Measurements from ENCODE around the gene SFMBT1.

The SFMBT1 gene

DNA sequence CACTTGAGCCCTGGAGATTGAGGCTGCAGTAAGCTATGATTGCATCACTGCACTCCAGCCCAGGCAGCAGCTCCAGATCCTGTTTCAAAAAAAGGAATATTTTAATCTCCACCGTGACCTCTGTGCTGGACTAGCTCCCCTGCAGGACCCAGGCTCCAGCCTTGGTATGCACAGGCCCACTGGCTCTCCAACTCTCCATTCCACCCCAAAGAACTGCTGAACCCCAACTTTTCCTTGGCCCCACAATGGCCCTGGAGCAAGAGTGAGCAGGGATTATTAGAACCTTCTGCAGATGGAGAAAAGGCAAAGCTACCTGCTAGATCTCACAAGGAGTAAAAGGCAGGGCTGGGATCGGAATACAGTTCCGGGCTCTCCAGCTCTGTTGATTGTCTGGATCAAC lies 32.8 kb upstream of the SFMBT1 start:
- H3K27me3 Mint-ChIP-seq = no peaks in the 10 kb centered on the region
- no peaks in the 10 kb centered on the region for H3K9me3 Mint-ChIP-seq
- H3K4me3 Mint-ChIP-seq = no peak overlapping the region
- H3K27ac Mint-ChIP-seq = no peak overlapping the region
- H3K4me1 Mint-ChIP-seq = no peaks in the 10 kb centered on the region
- no peaks in the 10 kb centered on the region for H3K36me3 Mint-ChIP-seq

DNA sequence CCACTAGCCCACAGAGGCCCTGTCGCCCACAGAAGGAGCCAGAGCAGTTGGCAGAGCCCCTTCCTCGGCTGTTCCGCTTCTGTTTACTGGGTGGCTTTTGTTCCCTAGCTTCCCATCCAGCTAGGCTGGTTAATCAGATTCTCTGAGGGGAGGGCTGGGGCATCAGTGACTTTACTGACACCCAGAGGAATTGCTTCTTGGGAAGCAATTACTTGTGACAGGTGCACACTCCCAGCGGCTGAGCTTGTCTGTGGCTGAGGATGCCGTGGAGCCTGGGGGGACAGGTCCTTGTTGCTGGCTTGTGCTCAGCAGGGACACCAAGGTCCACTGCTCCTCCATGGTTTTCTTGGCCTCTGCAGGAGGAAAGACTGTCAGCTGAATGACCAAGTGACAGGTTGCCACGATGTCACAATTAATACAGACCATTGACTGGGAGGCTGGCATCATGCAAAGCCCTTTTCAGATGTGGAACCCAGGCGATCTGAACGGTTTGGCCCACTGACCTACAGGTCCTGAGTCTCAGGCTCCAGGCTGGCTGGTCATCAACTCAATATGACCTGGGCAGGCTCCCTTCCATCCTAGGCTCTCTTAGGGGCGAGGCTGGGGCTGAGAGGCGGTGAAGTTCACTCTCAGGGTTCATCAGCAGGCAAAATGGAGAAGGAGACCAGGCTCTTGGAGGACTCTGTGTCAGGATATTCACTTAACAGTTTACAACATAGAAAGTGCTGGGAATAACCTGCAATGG lies 31.8 kb upstream of the SFMBT1 start:
- Mint-ChIP-seq H3K4me3 (no peak overlapping the region), H3K27ac (no peak overlapping the region), H3K36me3 (no peaks in the 10 kb centered on the region), H3K4me1 (peaks cover 9% of the 10 kb centered on the region), H3K27me3 (no peaks in the 10 kb centered on the region), H3K9me3 (no peaks in the 10 kb centered on the region)

DNA sequence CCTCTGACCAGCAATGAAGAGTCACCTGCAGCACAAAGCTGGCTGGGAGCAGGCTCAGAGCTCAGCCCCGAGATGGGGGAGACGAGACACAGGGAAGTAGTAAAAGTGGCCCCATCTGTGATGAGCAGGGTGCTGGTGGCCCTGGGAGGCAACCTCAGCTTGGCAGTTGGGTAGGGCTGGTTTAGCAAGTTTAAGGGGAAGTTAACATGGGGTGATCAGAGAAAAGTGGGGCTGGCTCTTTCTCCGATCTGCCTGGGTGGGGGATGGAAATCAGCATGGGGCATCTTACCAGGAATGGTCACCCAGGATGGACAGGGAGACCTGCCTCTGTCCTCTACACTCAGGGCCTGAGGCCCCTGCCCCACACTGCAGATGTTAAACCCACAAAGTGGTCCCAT lies 29.9 kb upstream of the SFMBT1 start:
- Mint-ChIP-seq H3K9me3 (no peaks in the 10 kb centered on the region), H3K36me3 (no peaks in the 10 kb centered on the region), H3K4me1 (peaks cover 14% of the 10 kb centered on the region), H3K27ac (no peak overlapping the region), H3K4me3 (no peak overlapping the region), H3K27me3 (no peaks in the 10 kb centered on the region)

DNA sequence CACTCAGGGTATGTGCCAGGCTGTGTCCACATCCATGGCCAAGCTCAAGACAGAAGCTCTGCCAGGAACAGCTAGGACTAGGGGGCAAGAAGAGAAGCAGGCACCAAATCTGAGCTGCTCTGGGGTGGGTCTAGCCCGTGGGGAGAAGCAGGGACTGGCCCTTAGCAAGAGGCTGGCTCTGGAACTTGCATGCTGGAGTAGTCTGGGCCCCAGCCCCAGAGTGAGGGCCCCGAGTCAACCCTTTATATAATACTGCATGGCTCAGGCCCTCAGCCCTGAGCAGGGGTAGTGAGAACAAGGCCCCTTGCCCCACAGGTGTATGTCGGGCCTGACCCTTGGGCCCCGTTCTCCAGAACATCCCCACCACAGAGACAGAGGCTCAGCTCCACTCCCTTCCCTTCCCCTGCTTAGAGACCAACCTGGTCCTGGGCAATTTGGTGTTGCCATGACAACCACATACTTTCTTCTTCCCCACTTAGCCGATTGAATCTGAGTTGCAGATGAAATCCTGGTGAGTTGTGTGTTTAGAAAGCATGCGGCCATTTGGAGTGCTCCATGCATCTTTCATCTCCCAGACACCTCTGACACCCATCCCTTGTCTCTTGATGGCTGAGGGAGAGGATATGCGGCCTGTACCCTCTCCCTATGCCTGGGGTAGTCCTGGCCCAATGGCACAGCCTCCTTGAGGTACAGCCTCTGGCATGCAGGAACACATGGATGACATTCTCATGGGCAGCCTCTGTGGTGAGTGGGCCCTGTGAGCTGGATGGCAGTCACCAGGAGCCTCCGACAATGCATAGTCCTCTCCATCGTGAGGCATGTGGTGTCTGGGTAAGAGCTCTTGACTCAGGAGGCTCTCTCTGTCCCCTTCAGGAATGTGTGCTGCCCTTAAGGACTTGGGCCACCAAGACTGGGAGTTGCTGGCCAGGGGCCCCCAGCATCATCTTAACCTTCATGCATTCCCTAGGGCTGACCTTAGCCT lies 29.2 kb upstream of the SFMBT1 start:
- no peak overlapping the region for H3K4me3 Mint-ChIP-seq

DNA sequence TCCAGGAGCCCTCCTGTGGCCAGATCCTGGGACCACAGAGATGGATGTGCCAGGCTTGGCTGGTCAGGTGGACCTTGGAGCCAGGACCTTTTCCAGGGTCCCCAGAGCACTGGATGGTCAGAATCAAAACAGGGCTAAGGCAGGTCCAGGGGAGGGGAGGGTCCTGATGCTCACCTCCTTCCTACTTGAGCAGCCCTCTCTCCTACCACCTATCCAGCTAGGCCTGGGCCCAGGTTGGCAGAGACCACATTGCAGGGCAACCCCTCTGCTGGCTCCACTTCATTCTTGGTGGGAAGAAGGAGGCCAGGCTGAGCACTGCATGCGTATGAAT lies 28.5 kb upstream of the SFMBT1 start:
- H3K9me3 Mint-ChIP-seq = no peaks in the 10 kb centered on the region
- peak overlapping the region; percentile 6 for H3K27ac Mint-ChIP-seq
- H3K4me3 Mint-ChIP-seq = peak overlapping the region; percentile 4
- no peaks in the 10 kb centered on the region for H3K36me3 Mint-ChIP-seq
- no peaks in the 10 kb centered on the region for H3K27me3 Mint-ChIP-seq
- H3K4me1 Mint-ChIP-seq = peaks cover 14% of the 10 kb centered on the region

More for the DNA sequence above, 29.2 kb upstream of the SFMBT1 start:
- Mint-ChIP-seq H3K9me3 (no peaks in the 10 kb centered on the region), H3K4me1 (peaks cover 14% of the 10 kb centered on the region), H3K36me3 (no peaks in the 10 kb centered on the region), H3K27me3 (no peaks in the 10 kb centered on the region), H3K27ac (peak overlapping the region; percentile 6)

DNA sequence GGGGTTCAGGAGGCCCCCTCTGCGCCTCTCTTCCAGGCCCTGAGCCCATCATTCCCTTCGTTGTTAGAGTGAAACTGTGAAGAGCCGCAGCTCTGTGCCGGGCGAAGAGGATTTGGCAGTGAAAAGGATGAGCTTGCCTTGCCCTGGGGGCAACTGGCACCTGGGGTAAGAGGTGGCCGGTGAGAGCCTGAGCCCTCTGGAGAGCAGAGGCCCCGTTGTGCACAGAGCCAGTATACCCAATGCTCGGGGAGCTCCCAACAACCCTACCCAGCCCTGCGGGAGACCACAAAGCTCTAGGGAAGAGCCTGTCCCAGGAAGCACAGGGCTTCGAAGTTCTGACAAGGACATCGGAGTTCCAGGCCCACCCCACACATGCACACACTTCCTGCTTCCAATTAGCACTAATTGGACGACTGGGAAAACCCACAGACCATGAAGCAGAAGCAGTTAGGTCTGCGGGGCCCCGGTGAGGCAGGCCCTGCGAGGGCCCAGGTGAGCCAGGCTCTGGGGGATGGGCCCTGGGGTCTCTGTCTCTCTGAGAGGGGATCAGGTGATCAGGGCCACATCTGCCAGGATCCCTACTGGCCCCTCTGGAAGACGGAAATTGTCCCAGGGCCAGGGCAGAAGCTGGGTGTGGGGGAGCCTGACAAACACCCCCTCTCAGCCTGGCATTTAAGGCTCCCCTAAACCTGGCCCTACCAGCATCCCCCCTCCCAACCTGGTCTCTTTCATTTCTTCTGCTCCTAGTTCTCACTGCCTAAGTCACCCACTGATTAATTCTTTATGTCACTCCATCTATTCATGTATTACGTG lies 27.9 kb upstream of the SFMBT1 start:
- no peak overlapping the region for H3K27ac Mint-ChIP-seq
- H3K36me3 Mint-ChIP-seq = no peaks in the 10 kb centered on the region
- no peaks in the 10 kb centered on the region for H3K27me3 Mint-ChIP-seq
- peaks cover 14% of the 10 kb centered on the region for H3K4me1 Mint-ChIP-seq
- H3K4me3 Mint-ChIP-seq = peak overlapping the region; percentile 89
- no peaks in the 10 kb centered on the region for H3K9me3 Mint-ChIP-seq

DNA sequence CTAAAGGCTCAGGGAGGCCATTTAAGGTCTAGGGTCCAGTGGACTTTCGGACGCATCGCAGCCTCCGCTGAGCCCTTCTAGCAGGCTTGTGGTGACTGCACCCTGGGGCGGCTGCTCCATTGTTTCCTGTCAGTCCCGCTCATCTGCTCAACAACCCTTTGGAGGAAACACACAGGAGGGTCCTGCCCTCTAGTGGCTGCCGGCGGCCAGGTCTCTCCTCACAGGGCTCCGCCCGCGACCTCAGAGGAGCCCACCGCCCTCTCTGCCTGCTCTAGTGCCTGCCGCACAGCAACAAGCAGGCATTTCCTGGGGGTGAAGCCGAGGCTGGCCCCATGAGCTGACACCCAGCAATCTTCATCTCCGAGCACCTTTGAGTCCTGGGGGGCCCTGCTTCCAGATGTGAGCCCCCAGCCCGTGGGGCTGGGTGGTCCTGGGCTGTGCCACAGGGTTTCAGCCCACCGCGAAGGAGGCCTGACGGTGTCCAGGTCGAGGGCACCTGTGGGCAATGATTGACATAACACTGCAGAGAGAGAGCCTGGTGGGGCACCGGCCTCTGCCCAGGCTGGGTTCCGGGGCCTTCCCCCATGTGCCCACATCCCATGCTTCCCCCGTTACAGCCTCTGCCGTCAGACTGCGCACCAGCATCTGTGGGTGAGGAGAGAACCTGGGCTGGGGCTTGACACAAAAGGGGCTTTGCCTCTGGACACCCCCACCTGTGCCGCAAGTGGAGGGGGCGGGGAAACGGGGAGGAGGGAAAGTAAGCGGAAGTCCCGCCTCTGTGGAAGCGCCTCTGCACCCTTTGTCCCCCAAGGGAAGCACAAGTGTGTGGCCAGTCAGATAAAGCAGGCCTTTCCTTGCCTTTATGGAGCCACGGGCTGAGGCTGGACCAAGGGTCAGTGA lies 27.0 kb upstream of the SFMBT1 start:
- Mint-ChIP-seq H3K27me3 (no peaks in the 10 kb centered on the region), H3K27ac (peak overlapping the region; percentile 68), H3K9me3 (no peaks in the 10 kb centered on the region), H3K36me3 (no peaks in the 10 kb centered on the region), H3K4me3 (peak overlapping the region; percentile 89), H3K4me1 (peaks cover 14% of the 10 kb centered on the region)

DNA sequence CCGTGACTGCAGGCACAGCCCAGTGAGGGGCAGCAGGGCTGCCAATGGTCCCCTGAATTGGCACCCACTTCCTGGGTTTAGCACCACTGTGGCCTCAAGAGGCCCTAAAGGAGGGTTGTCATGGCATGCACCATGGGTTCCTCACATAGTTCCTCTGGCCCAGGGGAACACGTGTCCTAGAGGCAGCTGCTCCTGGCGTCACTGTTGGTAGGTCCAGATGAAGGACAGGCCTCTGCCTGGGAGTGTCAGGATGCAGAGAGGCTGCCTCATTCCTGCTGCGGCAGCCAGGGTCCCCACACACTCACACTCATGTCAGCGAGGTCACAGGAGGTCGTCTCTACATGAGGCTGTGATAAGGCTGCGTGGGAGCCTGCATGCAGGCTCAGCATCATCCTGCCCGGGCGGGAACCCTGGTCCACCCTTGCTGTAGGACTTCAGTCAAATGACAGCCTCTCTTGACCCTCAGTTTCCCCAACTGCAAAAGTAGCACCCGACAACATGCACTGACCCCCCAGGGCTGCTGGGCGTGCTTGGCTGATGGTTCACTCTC lies 26.1 kb upstream of the SFMBT1 start:
- H3K27ac Mint-ChIP-seq = no peak overlapping the region
- no peaks in the 10 kb centered on the region for H3K36me3 Mint-ChIP-seq
- H3K4me1 Mint-ChIP-seq = peaks cover 14% of the 10 kb centered on the region
- H3K4me3 Mint-ChIP-seq = no peak overlapping the region
- no peaks in the 10 kb centered on the region for H3K9me3 Mint-ChIP-seq
- H3K27me3 Mint-ChIP-seq = no peaks in the 10 kb centered on the region

DNA sequence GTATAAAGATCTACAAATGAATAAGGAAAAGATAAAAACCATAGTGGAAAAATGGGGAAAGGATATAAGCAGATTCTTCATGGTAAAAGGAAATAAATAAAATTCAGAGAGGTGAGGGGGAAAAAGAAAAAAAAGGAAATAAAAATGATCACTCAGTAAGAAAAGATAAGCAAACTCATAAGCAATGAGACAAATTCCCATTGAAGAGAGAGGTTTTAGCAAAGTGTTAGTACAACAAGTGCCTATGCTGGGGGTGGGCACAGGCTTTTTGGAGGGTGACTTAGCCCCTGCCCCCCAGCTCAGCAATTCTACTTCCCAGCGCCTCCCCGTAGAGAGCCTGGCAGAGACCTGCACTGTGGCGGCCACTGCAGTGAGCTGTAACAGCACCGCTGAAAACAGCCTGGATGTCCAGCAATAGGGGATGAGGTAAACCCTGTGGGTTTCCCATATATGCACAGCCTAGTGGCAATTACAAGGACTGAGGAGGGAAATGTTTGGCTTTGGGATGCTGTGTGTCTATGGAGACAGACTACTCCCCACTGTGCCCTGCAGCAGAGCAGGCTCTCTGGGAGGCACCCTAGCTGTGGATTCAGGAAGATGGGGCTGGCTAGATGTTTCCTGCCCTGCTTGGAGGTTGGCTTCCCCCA lies 23.7 kb upstream of the SFMBT1 start:
- H3K4me3 Mint-ChIP-seq = no peak overlapping the region

DNA sequence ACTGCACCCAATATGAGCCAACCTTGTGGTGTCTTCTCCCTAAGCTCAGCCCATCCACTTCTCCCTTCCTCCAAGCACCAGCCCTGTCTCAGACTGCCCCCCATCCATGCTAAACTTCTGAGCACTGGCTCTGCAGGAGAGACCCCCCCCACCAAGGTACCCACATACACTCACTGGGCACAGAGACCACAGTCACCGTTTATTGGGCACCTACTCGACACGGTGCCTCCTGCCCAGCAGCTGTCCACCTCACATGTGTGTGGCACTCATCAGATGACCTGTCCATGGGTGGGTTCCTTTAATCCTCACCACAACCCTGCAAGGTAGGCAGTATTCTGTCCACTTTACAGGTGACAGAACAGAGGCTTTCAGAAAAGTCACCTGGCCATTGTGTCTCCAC lies 22.3 kb upstream of the SFMBT1 start:
- H3K36me3 Mint-ChIP-seq = peaks cover 4% of the 10 kb centered on the region
- H3K27ac Mint-ChIP-seq = no peak overlapping the region
- H3K4me1 Mint-ChIP-seq = peaks cover 10% of the 10 kb centered on the region
- H3K4me3 Mint-ChIP-seq = no peak overlapping the region
- H3K9me3 Mint-ChIP-seq = no peaks in the 10 kb centered on the region
- no peaks in the 10 kb centered on the region for H3K27me3 Mint-ChIP-seq

More for the DNA sequence above, 23.7 kb upstream of the SFMBT1 start:
- Mint-ChIP-seq H3K9me3 (no peaks in the 10 kb centered on the region), H3K27ac (no peak overlapping the region), H3K4me1 (peaks cover 14% of the 10 kb centered on the region), H3K36me3 (peaks cover 3% of the 10 kb centered on the region), H3K27me3 (no peaks in the 10 kb centered on the region)

DNA sequence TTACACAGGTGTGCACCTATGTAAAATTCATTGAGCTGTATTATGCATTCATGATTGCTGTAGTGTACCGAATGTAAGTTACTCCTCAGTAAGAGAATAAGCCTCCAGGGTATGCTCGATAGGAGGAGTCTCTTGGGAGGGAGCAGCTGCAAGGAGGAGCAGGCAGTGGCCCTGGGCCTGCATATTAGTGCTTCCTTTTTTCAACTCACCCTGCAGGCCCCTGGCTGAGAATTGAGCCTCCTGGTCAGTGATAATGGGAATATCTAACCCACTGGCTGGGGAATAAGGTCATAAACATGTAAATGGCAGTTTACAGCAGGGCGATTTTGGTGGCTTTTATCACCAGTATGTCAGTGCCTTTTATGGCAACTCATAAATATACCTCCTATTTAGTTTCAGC lies 21.7 kb upstream of the SFMBT1 start:
- no peak overlapping the region for H3K27ac Mint-ChIP-seq
- no peaks in the 10 kb centered on the region for H3K9me3 Mint-ChIP-seq
- H3K36me3 Mint-ChIP-seq = peaks cover 4% of the 10 kb centered on the region
- peaks cover 4% of the 10 kb centered on the region for H3K4me1 Mint-ChIP-seq
- no peak overlapping the region for H3K4me3 Mint-ChIP-seq
- H3K27me3 Mint-ChIP-seq = no peaks in the 10 kb centered on the region

DNA sequence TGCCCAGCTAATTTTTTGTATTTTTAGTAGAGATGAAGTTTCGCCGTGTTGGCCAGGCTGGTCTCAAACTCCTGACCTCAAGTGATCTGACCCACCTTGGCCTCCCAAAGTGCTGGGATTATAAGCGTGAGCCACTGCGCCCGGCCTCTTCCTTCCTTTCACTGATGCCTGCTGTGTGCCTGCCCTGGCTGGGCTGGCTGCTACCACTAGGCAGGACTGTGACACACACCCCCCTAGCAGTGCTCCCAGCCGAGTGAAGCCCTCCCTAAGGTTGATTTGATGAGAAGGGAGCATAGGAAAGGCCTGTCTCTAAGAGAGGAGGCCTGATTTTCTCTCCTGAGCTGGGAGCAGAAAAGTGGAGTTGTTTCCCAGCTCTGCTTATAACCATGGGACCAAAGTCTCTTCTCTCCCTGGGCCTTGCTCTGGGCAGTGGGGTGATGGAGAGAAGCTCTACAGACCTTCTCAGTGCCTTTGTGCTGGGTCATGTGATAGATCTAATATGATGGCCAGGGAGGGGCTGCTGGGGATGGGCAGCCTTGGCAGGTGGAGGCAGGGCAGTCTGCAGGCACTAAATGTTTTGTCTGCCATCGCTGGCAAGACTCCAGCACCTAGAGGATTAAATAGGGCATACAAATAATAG lies 20.1 kb upstream of the SFMBT1 start:
- H3K27ac Mint-ChIP-seq = no peak overlapping the region
- H3K27me3 Mint-ChIP-seq = no peaks in the 10 kb centered on the region
- H3K4me3 Mint-ChIP-seq = no peak overlapping the region
- peaks cover 4% of the 10 kb centered on the region for H3K36me3 Mint-ChIP-seq
- no peaks in the 10 kb centered on the region for H3K9me3 Mint-ChIP-seq
- no peaks in the 10 kb centered on the region for H3K4me1 Mint-ChIP-seq

DNA sequence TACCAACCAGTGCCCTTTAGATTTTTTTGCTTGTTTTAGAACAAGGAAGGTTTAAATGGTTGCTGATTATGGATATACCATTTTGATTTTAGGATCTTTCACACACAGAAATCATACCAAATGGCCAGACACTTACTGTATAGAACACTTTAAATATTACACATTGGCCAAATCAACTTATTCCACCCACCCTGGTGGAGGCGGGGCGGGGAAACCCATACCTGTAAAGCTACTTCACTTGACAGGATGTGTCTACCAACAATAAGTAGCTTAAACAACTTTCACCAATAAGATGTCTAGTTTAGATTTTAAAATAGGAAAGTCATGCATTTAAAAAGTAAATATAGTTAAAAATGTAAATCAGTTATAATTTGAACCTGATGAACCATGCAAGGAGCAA lies 17.0 kb upstream of the SFMBT1 start:
- H3K27ac Mint-ChIP-seq = no peak overlapping the region
- H3K4me1 Mint-ChIP-seq = no peaks in the 10 kb centered on the region
- peaks cover 4% of the 10 kb centered on the region for H3K36me3 Mint-ChIP-seq
- H3K4me3 Mint-ChIP-seq = no peak overlapping the region
- no peaks in the 10 kb centered on the region for H3K27me3 Mint-ChIP-seq
- H3K9me3 Mint-ChIP-seq = no peaks in the 10 kb centered on the region

DNA sequence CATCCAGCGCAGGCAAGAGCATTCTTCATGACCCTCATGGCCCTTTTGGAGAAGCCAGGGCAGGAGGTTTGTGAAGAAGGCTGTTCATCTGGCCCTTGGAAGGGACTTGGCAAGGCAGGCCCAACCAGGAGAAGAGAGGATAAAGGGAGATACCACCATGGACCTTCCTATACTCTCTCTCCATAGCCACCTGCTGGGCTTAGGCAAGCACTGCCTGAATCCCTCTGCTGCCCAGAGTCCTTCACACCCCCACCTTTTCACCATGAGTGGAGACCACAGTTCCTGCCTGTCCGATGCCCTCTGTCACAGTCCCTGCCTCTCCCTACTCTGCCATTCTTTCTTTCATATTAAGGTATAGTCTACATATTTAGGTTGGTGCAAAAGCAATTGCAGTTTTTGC lies 10.6 kb upstream of the SFMBT1 start:
- Mint-ChIP-seq H3K4me3 (no peak overlapping the region), H3K36me3 (no peaks in the 10 kb centered on the region), H3K27ac (no peak overlapping the region), H3K9me3 (no peaks in the 10 kb centered on the region), H3K27me3 (no peaks in the 10 kb centered on the region), H3K4me1 (no peaks in the 10 kb centered on the region)

Data from activated naive CD4-positive, alpha-beta T cell treated with anti-CD3 and anti-CD28 coated beads, Interleukin-2, amount 50 U/mL, for 24 hours (primary cell).